Glutamatergic neuron (in vitro differentiated cells): ENCODE results near the gene JPH3. TPM values are rescaled to one million over a fixed set of nuclear protein-coding genes. Genes with fewer than 3 reads are reported as not detected.

ENCODE experiments used
- DNase-seq: peaks from one replicate; pipeline ENCODE4 v3.0.0; 2022
- H3K27ac Mint-ChIP-seq: one replicate; pipeline ENCODE4 v1.8.0; 2020; ENCODE audit warnings: mild to moderate bottlenecking, mixed read lengths, inconsistent platforms; ENCODE audit not compliant: unreplicated experiment
- H3K27me3 Mint-ChIP-seq: one replicate; pipeline ENCODE4 v1.8.0; 2020; ENCODE audit warnings: mild to moderate bottlenecking, moderate library complexity, mixed read lengths, inconsistent platforms; ENCODE audit not compliant: unreplicated experiment
- H3K36me3 Mint-ChIP-seq: one replicate; pipeline ENCODE4 v1.8.0; 2020; ENCODE audit warnings: mild to moderate bottlenecking, mixed read lengths, inconsistent platforms; ENCODE audit not compliant: unreplicated experiment
- H3K4me1 Mint-ChIP-seq: one replicate; pipeline ENCODE4 v1.8.0; 2020; ENCODE audit warnings: mild to moderate bottlenecking, low read depth, mixed read lengths, inconsistent platforms; ENCODE audit not compliant: unreplicated experiment
- H3K4me3 Mint-ChIP-seq: one replicate; pipeline ENCODE4 v1.8.0; 2020; ENCODE audit warnings: mild to moderate bottlenecking, mixed read lengths, inconsistent platforms; ENCODE audit not compliant: unreplicated experiment
- H3K9me3 Mint-ChIP-seq: one replicate; pipeline ENCODE4 v1.8.0; 2020; ENCODE audit warnings: mild to moderate bottlenecking, moderate library complexity, mixed read lengths, inconsistent platforms; ENCODE audit not compliant: unreplicated experiment
- total RNA-seq: library from RNA; stranded (reverse); fragmentation: NEBNext Ultra II Directional; extraction: Animal tissue kit (Norgen Biotek cat#: 25700); gene quantifications from one replicate; pipeline ENCODE4 v1.2.1, GENCODE V29; 2021; ENCODE audit not compliant: unreplicated experiment
- TF ChIP-seq, protein P1 (sequence below): fragments of 200-600 bp; sonication (generic); IDR thresholded peaks from one replicate; pipeline ENCODE4 v1.5.0; 2021; ENCODE audit not compliant: partially characterized antibody, unreplicated experiment

JPH3 gene
- total RNA-seq, 1 donor from 2014 or later: 10.5 TPM

DNA sequence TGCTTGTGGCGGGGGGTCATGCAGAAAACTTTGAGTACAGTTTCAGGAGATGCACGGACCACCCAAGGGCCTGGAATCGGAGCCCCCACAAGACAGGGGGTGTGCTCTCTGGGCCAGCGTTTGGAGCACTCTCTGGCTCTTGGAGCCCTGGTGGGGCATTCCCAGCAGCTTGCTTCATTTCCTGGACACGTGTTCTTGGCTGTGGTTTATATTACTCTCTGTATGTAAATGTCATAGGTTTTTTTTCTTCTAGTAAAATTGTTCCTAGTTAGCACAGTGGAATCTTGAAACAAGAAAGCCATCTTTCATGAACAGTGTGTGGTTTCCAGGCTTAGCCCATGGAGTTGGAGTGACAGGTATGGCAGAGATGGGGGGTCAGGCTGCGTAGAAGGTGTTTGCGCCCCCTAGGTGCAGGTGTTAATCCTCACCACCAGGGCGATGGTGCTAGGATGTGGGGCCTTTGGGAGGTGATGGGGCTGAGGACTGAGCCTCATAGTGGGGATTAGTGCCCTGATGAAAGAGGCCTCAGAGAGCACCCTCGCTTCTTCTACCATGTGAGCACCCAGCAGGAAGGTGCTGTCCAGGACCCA is 79.8 kb downstream of the JPH3 start:
- Mint-ChIP-seq H3K27ac (no peak overlapping the region), H3K27me3 (peaks cover 11% of the 10 kb centered on the region), H3K4me3 (no peak overlapping the region), H3K4me1 (no peaks in the 10 kb centered on the region), H3K9me3 (peaks cover 5% of the 10 kb centered on the region), H3K36me3 (no peaks in the 10 kb centered on the region)
- DNase-seq: no peak
- TF ChIP-seq, protein P1, sequence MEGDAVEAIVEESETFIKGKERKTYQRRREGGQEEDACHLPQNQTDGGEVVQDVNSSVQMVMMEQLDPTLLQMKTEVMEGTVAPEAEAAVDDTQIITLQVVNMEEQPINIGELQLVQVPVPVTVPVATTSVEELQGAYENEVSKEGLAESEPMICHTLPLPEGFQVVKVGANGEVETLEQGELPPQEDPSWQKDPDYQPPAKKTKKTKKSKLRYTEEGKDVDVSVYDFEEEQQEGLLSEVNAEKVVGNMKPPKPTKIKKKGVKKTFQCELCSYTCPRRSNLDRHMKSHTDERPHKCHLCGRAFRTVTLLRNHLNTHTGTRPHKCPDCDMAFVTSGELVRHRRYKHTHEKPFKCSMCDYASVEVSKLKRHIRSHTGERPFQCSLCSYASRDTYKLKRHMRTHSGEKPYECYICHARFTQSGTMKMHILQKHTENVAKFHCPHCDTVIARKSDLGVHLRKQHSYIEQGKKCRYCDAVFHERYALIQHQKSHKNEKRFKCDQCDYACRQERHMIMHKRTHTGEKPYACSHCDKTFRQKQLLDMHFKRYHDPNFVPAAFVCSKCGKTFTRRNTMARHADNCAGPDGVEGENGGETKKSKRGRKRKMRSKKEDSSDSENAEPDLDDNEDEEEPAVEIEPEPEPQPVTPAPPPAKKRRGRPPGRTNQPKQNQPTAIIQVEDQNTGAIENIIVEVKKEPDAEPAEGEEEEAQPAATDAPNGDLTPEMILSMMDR: peak; percentile 32

DNA sequence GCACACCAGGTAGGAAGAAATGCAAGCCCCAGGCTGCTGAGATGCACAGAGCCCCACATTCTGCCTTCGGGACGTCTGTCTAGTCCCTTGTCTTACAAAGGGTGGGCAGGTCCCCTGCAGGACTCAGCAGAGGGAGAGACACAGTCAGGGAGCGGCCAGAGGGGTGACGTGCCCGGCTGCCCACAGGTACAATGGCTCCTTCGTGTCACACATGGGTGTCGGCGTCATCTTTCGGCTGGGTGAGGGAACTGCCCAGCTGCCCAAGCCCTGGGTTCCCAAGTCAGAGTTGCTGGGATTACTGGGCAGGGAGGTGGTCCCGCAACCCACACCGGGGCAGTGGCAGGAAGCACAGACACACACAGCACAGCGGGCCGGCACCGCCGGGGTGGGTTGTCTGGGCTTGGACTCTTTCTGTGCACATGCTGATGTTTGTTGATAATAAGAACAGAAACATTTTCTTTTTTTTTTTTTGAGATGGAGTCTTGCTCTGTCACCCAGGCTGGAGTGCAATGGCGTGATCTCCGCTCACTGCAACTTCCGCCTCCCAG is 80.6 kb downstream of the JPH3 start:
- TF ChIP-seq, protein P1: no peak
- no peak for DNase-seq
- Mint-ChIP-seq H3K27ac (no peak overlapping the region), H3K36me3 (no peaks in the 10 kb centered on the region), H3K4me1 (no peaks in the 10 kb centered on the region), H3K27me3 (peaks cover 8% of the 10 kb centered on the region), H3K4me3 (no peak overlapping the region), H3K9me3 (peaks cover 5% of the 10 kb centered on the region)

DNA sequence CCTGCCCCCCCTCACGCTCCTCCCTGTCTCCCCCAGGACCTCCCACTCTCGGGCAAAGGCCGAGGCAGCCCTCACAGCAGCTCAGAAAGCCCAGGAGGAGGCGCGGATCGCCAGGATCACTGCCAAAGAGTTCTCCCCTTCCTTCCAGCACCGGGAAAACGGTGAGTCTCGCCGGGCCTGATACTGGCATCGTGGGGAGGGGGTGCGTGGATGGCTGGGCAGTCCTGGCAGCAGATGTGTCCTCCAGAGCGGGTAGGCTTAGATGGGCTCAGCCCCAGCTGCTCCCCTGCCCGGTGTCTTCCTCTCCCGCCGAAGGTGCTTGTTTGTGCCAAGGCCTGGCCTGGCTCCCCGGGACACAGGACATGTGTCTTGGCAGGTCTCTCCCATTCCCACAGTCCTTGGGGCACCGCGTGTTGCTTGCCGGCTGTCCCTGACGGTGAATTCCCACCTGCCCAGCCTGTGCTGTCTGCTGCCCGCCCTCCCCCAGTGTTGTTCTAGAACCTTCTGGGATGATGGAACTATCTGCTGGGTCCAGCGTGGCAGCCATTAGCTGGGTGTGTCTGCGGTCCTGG is 81.9 kb downstream of the JPH3 start:
- no peak for DNase-seq
- no peaks in the 10 kb centered on the region for H3K36me3 Mint-ChIP-seq
- no peaks in the 10 kb centered on the region for H3K4me1 Mint-ChIP-seq
- no peak overlapping the region for H3K27ac Mint-ChIP-seq
- H3K27me3 Mint-ChIP-seq: peaks cover 8% of the 10 kb centered on the region
- H3K9me3 Mint-ChIP-seq: peaks cover 5% of the 10 kb centered on the region
- TF ChIP-seq, protein P1: no peak
- no peak overlapping the region for H3K4me3 Mint-ChIP-seq

DNA sequence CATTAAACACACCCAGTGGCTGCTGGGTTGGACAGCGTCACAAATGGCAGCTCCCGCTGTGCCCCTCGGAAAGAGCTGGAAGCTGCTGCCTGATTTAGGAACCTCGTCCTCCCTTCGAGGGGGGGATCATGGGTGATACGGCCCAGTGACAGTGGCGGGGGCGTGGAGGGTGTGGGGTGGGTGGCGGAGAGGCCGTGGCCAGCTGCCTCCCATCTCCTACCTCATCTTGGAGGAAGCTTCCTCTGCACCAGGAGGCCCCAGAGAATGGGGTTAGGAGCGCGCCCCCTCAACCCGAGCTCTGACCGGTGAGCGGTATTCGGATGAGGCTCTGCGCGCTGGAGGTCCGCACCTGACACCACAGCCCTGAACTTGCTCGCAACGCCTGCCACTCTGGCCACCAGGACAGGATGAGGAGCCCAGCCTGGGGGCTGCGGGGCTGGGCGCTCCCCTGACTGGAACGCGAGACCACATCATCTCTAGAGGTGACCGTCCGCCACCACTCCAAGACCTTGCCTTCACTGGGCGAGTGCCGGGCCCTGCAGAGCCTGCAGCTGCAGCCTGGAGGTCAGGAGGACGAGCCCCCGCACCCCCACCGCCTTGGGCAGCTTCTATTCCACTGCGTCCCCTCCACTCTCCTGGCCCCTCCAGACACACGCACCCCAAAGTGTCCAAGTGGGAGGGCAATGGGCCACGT is 82.5 kb downstream of the JPH3 start:
- no peak overlapping the region for H3K27ac Mint-ChIP-seq
- TF ChIP-seq, protein P1: no peak

DNA sequence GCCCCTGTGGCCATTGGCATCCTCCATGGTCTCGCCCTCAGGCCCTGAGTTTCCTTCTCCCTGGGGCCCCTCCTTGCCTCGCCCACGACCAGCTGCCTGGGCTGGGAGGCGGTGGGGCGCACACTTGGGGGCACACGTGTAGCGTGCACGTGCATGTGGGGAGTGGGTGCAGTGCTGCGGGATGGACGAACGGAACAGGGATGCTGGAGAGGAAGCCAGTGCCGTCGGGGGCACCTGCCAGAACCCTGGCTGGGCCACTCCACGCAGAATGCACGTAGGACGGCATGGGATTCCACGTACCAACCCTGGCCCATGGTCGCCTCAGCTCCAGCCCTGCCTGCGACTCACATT is 83.1 kb downstream of the JPH3 start:
- no peak overlapping the region for H3K27ac Mint-ChIP-seq
- H3K4me3 Mint-ChIP-seq: no peak overlapping the region
- H3K36me3 Mint-ChIP-seq: no peaks in the 10 kb centered on the region
- H3K4me1 Mint-ChIP-seq: no peaks in the 10 kb centered on the region
- peaks cover 5% of the 10 kb centered on the region for H3K9me3 Mint-ChIP-seq
- TF ChIP-seq, protein P1: no peak
- H3K27me3 Mint-ChIP-seq: peaks cover 8% of the 10 kb centered on the region
- DNase-seq: no peak

More for the DNA sequence above, 82.5 kb downstream of the JPH3 start:
- H3K9me3 Mint-ChIP-seq: peaks cover 5% of the 10 kb centered on the region
- H3K36me3 Mint-ChIP-seq: no peaks in the 10 kb centered on the region
- no peak overlapping the region for H3K4me3 Mint-ChIP-seq
- no peaks in the 10 kb centered on the region for H3K4me1 Mint-ChIP-seq
- H3K27me3 Mint-ChIP-seq: peaks cover 8% of the 10 kb centered on the region
- no peak for DNase-seq
